ENCODE measurements around the gene SCRG1.

Gene SCRG1

GRCh38 chr4:173398779-173399415 is at the start of gene SCRG1:
Gene SCRG1, minus strand, starts transcription at chr4:173399116. Its CDS starts 7,702 bp downstream, at chr4:173391414.
- DNase-seq (ENCODE audit: low read depth in 3 of 3) = no peak

GRCh38 chr4:173448103-173448502 is 49.2 kb upstream of the SCRG1 start:
- DNase-seq (ENCODE audit: low read depth in 3 of 3) = no peak

GRCh38 chr4:173446416-173446815 is 47.5 kb upstream of the SCRG1 start:
- DNase-seq (ENCODE audit: low read depth in 3 of 3) = no peak

GRCh38 chr4:173443121-173443520 is 44.2 kb upstream of the SCRG1 start:
- DNase-seq (ENCODE audit: low read depth in 3 of 3) = no peak

- no peak for DNase-seq (ENCODE audit: low read depth in 3 of 3)
Observed at GRCh38 chr4:173442223-173442932, 43.5 kb upstream of the SCRG1 start.

GRCh38 chr4:173440888-173441287 is 42.0 kb upstream of the SCRG1 start:
- DNase-seq (ENCODE audit: low read depth in 3 of 3) = no peak

GRCh38 chr4:173436771-173437265 is 37.9 kb upstream of the SCRG1 start:
- DNase-seq (ENCODE audit: low read depth in 3 of 3) = no peak

- DNase-seq (ENCODE audit: low read depth in 3 of 3) = no peak
Observed at GRCh38 chr4:173436149-173436579, 37.2 kb upstream of the SCRG1 start.

- no peak for DNase-seq (ENCODE audit: low read depth in 3 of 3)
Observed at GRCh38 chr4:173434231-173434630, 35.3 kb upstream of the SCRG1 start.

- no peak for DNase-seq (ENCODE audit: low read depth in 3 of 3)
Observed at GRCh38 chr4:173433447-173433846, 34.5 kb upstream of the SCRG1 start.

GRCh38 chr4:173432430-173432829 is 33.5 kb upstream of the SCRG1 start:
- no peak for DNase-seq (ENCODE audit: low read depth in 3 of 3)

- no peak for DNase-seq (ENCODE audit: low read depth in 3 of 3)
Observed at GRCh38 chr4:173426064-173426463, 27.1 kb upstream of the SCRG1 start.

GRCh38 chr4:173424899-173425805 is 26.2 kb upstream of the SCRG1 start:
- DNase-seq (ENCODE audit: low read depth in 3 of 3) = no peak

GRCh38 chr4:173420801-173421200 is 21.9 kb upstream of the SCRG1 start:
- no peak for DNase-seq (ENCODE audit: low read depth in 3 of 3)

- DNase-seq (ENCODE audit: low read depth in 3 of 3) = no peak
Observed at GRCh38 chr4:173420324-173420752, 21.4 kb upstream of the SCRG1 start.

GRCh38 chr4:173418639-173419038 is 19.7 kb upstream of the SCRG1 start:
- no peak for DNase-seq (ENCODE audit: low read depth in 3 of 3)

- no peak for DNase-seq (ENCODE audit: low read depth in 3 of 3)
Observed at GRCh38 chr4:173417833-173418232, 18.9 kb upstream of the SCRG1 start.

GRCh38 chr4:173415885-173416653 is 17.2 kb upstream of the SCRG1 start:
- DNase-seq (ENCODE audit: low read depth in 3 of 3) = no peak

- no peak for DNase-seq (ENCODE audit: low read depth in 3 of 3)
Observed at GRCh38 chr4:173415092-173415491, 16.2 kb upstream of the SCRG1 start.

GRCh38 chr4:173414456-173414855 is 15.5 kb upstream of the SCRG1 start:
- DNase-seq (ENCODE audit: low read depth in 3 of 3) = no peak

- no peak for DNase-seq (ENCODE audit: low read depth in 3 of 3)
Observed at GRCh38 chr4:173413036-173413435, 14.1 kb upstream of the SCRG1 start.

Measured in stimulated activated CD4-positive, alpha-beta T cell treated with anti-CD3 and anti-CD28 coated beads, TNF-alpha, amount 100 ng/mL, for 48 hours (primary cell).